ENCODE measurements around the gene VGLL4.
"Not testable (repeated sequence)": the region's sequence is repeated elsewhere in the genome, so short reads cannot be mapped to it uniquely, and the experiment has no call there.

VGLL4 gene

DNA sequence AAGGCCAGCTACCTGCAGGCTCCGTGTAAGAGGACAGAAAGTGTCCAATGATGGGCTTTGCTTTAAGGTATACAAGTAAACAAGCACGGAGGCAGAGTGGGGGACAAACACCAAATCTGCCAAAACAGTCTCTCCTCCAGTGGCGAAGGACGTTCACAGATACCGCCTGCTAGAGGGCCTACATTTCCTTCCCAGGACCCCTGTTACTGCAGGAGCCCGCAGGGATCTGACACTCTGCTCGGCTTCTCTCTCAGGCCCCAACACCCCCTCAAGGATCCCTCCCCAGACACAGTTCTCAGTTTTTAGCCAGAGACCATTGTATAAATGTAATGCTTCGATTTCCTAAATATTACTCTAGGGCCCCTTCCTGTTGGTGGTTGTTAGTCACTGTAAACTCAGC, 46.0 kb upstream of the VGLL4 start:
- Histone ChIP-seq H3K4me2 (ENCODE audit: low read length) (no peak overlapping the region), H3K9ac (no peak overlapping the region), H3K36me3 (ENCODE audit: control insufficient read depth, insufficient read depth, low read length) (no peaks in the 10 kb centered on the region), H3K4me3 (ENCODE audit: low read depth, low read length) (no peak overlapping the region), H2AFZ (no peak overlapping the region), H3K27ac (no peak overlapping the region), H3K4me1 (peaks cover 3% of the 10 kb centered on the region), H3K27me3 (ENCODE audit: control insufficient read depth, insufficient read depth, low read length) (no peaks in the 10 kb centered on the region), H3K79me2 (peaks cover 11% of the 10 kb centered on the region), H3K9me3 (ENCODE audit: control insufficient read depth, low read length) (no peaks in the 10 kb centered on the region)
- TF ChIP-seq, protein P1, sequence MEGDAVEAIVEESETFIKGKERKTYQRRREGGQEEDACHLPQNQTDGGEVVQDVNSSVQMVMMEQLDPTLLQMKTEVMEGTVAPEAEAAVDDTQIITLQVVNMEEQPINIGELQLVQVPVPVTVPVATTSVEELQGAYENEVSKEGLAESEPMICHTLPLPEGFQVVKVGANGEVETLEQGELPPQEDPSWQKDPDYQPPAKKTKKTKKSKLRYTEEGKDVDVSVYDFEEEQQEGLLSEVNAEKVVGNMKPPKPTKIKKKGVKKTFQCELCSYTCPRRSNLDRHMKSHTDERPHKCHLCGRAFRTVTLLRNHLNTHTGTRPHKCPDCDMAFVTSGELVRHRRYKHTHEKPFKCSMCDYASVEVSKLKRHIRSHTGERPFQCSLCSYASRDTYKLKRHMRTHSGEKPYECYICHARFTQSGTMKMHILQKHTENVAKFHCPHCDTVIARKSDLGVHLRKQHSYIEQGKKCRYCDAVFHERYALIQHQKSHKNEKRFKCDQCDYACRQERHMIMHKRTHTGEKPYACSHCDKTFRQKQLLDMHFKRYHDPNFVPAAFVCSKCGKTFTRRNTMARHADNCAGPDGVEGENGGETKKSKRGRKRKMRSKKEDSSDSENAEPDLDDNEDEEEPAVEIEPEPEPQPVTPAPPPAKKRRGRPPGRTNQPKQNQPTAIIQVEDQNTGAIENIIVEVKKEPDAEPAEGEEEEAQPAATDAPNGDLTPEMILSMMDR (IDR thresholded peaks at IDR 0.05), result no peak

DNA sequence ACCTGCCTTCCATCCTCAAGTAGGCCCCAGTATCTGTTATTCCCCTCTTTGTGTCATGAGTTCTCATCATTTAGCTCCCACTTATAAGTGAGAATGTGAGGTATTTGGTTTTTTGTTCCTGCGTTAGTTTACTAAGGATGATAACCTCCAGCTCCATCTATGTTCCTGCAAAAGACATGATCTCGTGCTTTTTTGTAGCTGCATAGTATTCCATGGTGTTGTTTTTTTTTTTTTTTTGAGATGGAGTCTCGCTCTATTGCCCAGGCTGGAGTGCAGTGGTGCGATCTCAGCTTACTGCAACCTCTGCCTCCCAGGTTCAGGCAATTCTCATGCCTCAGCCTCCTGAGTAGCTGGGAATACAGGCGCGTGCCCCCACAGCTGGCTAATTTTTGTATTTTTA, 41.3 kb upstream of the VGLL4 start:
- H3K4me1 ChIP-seq; H3K9me3 ChIP-seq (ENCODE audit: control insufficient read depth, low read length); H3K36me3 ChIP-seq (ENCODE audit: control insufficient read depth, insufficient read depth, low read length); H3K27ac ChIP-seq; H3K4me3 ChIP-seq (ENCODE audit: low read depth, low read length); H3K27me3 ChIP-seq (ENCODE audit: control insufficient read depth, insufficient read depth, low read length); H3K9ac ChIP-seq; H3K4me2 ChIP-seq (ENCODE audit: low read length); H2AFZ ChIP-seq: not testable (repeated sequence)
- H3K79me2 ChIP-seq, result peaks cover 21% of the 10 kb centered on the region

DNA sequence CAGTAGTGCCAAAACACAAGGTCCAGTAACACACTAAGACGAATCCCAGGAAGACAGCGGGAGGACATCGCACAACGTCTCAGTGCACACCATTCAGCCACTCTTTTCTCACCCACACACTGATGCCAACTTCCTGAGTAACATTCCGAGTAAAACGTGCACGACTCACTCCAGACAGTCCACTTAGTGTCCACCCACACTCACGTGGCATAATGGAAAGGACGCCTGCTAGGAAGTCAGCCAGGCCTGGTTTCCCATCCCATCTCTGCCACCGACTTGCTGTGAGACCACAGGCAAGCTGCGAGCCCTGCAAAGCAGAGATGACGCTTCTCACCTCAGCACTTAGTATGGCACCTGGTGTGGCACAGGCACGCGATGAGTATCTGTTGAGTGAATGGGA, 36.8 kb upstream of the VGLL4 start:
- Histone ChIP-seq H3K9me3 (ENCODE audit: control insufficient read depth, low read length) (no peaks in the 10 kb centered on the region), H3K79me2 (peaks cover 20% of the 10 kb centered on the region), H3K4me3 (ENCODE audit: low read depth, low read length) (no peak overlapping the region), H3K27ac (no peak overlapping the region), H3K27me3 (ENCODE audit: control insufficient read depth, insufficient read depth, low read length) (no peaks in the 10 kb centered on the region), H3K4me2 (ENCODE audit: low read length) (no peak overlapping the region), H2AFZ (no peak overlapping the region), H3K36me3 (ENCODE audit: control insufficient read depth, insufficient read depth, low read length) (no peaks in the 10 kb centered on the region), H3K9ac (no peak overlapping the region), H3K4me1 (no peaks in the 10 kb centered on the region)
- TF ChIP-seq, protein P1 (IDR thresholded peaks at IDR 0.05), result no peak

DNA sequence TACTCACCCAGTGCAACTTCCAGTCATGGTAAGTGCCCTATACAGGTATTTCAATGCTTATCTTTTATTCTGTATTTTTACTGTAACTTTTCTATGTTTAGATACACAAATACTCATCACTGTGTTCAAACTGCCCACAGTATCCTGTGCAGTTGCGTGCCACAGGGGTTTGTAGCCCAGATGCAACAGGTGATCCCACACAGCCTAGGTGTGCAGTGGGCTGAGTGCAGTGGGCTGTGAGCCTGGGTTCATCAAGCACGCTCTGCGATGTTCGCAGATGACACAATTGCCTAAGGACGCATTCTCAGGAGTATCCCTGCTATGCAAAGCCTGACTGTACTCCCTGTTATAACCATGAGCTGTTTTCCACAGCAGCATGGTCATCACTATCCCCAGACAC, 36.2 kb upstream of the VGLL4 start:
- H3K9me3 ChIP-seq (ENCODE audit: control insufficient read depth, low read length), result no peaks in the 10 kb centered on the region
- H3K27me3 ChIP-seq (ENCODE audit: control insufficient read depth, insufficient read depth, low read length), result no peaks in the 10 kb centered on the region
- H3K4me2 ChIP-seq (ENCODE audit: low read length), result no peak overlapping the region
- no peak overlapping the region for H3K27ac ChIP-seq
- TF ChIP-seq, protein P1 (IDR thresholded peaks at IDR 0.05), result no peak
- H3K4me1 ChIP-seq, result no peaks in the 10 kb centered on the region
- H2AFZ ChIP-seq, result no peak overlapping the region
- H3K9ac ChIP-seq, result no peak overlapping the region
- H3K79me2 ChIP-seq, result peaks cover 14% of the 10 kb centered on the region
- H3K4me3 ChIP-seq (ENCODE audit: low read depth, low read length), result no peak overlapping the region
- H3K36me3 ChIP-seq (ENCODE audit: control insufficient read depth, insufficient read depth, low read length), result no peaks in the 10 kb centered on the region

DNA sequence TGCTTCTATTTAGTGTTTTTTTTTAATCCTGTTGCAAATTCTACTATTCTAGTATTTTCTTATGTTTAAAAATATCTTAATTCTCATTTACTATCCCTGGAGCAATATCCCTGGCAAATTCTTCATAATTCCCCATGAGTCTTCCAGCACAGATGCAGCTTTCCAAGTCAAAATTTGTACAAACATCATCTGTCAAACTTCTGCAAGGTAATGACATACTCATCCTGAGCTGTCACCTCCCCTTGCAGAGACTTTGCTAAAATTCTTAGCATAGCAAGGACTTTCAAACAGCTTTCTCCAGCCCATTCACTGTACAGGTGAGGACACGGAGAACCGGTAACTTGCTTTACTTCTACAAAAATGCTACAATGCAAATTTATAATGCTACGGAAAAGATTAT, 28.6 kb upstream of the VGLL4 start:
- Histone ChIP-seq H3K27ac (no peak overlapping the region), H3K9me3 (ENCODE audit: control insufficient read depth, low read length) (no peaks in the 10 kb centered on the region), H3K4me3 (ENCODE audit: low read depth, low read length) (no peak overlapping the region), H3K36me3 (ENCODE audit: control insufficient read depth, insufficient read depth, low read length) (no peaks in the 10 kb centered on the region), H3K4me2 (ENCODE audit: low read length) (no peak overlapping the region), H3K79me2 (no peaks in the 10 kb centered on the region), H3K9ac (no peak overlapping the region), H2AFZ (no peak overlapping the region), H3K4me1 (no peaks in the 10 kb centered on the region), H3K27me3 (ENCODE audit: control insufficient read depth, insufficient read depth, low read length) (no peaks in the 10 kb centered on the region)
- TF ChIP-seq, protein P1 (IDR thresholded peaks at IDR 0.05), result no peak
